ENCODE data around the gene DNM3.

The DNM3 gene

DNA sequence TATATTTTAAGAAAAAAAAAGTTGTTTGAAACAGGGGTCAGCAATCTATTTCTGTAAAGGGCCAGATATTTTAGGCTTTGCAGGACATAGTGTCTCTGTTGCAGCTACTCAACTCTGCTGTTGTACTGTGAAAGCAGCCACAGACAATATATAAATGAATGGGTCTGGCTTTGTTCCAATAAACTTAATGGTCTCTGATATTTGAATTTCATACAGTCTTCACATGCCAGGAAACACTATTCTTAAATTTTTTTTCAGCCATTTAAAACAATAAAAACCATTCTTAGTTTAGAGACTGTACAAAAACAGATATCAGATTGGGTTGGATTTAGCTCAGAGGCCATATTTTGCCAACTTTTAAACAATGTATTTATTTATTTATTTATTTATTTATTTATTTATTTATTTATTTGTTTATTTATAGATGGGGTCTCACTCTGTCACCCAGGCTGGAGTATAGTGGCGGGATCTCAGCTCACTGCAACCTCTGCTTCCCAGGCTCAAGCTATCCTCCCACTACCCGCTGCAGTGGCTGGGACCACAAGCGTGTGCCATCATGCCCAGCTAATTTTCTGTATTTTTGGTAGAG is 102.8 kb downstream of the DNM3 start:
- Histone ChIP-seq H3K23ac (ENCODE audit: low read length in 2 of 2) (no peak overlapping the region), H3K79me1 (replicated peaks; ENCODE audit: low read length, poor library complexity, severe bottlenecking) (no peaks in the 10 kb centered on the region), H2BK15ac (ENCODE audit: low read depth, poor library complexity, severe bottlenecking) (no peak overlapping the region), H2BK120ac (ENCODE audit: low read depth, low read length) (no peak overlapping the region), H4K8ac (ENCODE audit: low read length) (no peak overlapping the region), H3K9me3 (ENCODE audit: control insufficient read depth, low read length) (no peaks in the 10 kb centered on the region), H3K4me3 (ENCODE audit: insufficient read depth in 1 of 2, low read depth in 1 of 2, low read length in 2 of 2) (no peak overlapping the region), H3K36me3 (ENCODE audit: control insufficient read depth in 1 of 2, insufficient read depth in 2 of 2, low read depth in 1 of 2, low read length in 2 of 2) (no peaks in the 10 kb centered on the region), H3K9ac (ENCODE audit: low read length) (no peak overlapping the region), H3K4me2 (ENCODE audit: low read length, poor library complexity, severe bottlenecking) (no peak overlapping the region), H3K27me3 (ENCODE audit: control insufficient read depth in 1 of 2, insufficient read depth in 1 of 2, low read length in 2 of 2) (no peaks in the 10 kb centered on the region), H3K14ac (ENCODE audit: low read length in 2 of 2) (no peak overlapping the region), H2BK5ac (ENCODE audit: low read depth, low read length, poor library complexity, severe bottlenecking) (no peak overlapping the region), H2AFZ (ENCODE audit: low read depth, low read length) (no peak overlapping the region), H4K91ac (ENCODE audit: low read length) (no peak overlapping the region), H2BK12ac (ENCODE audit: low read length in 2 of 2) (no peak overlapping the region), H3K27ac (ENCODE audit: low read length, poor library complexity, severe bottlenecking) (no peak overlapping the region), H3K4me1 (ENCODE audit: control insufficient read depth, insufficient read depth, low read depth, low read length) (no peaks in the 10 kb centered on the region), H3K18ac (ENCODE audit: low read depth in 1 of 2, low read length in 2 of 2) (no peak overlapping the region), H3K4ac (ENCODE audit: low read depth in 1 of 2, low read length in 2 of 2) (no peak overlapping the region), H2AK5ac (ENCODE audit: low read length, severe bottlenecking) (no peak overlapping the region)
- 95% methylated on average over 3 of the region's 3 CpGs for WGBS
- DNase-seq = no peak

DNA sequence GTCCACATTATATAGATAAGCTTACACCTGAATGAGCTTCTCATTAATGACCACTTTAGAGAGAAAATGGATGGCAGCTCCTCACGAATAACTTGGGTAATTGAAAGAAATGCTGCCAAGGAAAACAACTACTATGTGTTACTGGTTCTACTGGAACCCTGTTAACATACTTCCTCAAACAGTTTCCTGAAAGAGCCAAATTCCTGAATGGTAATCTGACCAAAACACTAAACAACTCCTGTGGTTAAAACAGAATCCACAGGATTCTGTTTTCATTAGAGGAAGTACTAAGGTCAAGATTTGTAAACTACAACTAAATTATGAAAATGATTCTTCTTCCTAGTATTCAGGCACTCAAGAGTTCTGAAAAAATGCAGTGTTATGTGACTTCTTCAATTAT is 107.2 kb downstream of the DNM3 start:
- Histone ChIP-seq H3K4me3 (ENCODE audit: insufficient read depth in 1 of 2, low read depth in 1 of 2, low read length in 2 of 2) (no peak overlapping the region), H4K91ac (ENCODE audit: low read length) (no peak overlapping the region), H3K4me2 (ENCODE audit: low read length, poor library complexity, severe bottlenecking) (no peak overlapping the region), H3K23ac (ENCODE audit: low read length in 2 of 2) (no peak overlapping the region), H3K14ac (ENCODE audit: low read length in 2 of 2) (no peak overlapping the region), H3K36me3 (ENCODE audit: control insufficient read depth in 1 of 2, insufficient read depth in 2 of 2, low read depth in 1 of 2, low read length in 2 of 2) (no peaks in the 10 kb centered on the region), H3K79me1 (replicated peaks; ENCODE audit: low read length, poor library complexity, severe bottlenecking) (no peaks in the 10 kb centered on the region), H3K9ac (ENCODE audit: low read length) (no peak overlapping the region), H2AFZ (ENCODE audit: low read depth, low read length) (no peak overlapping the region), H3K27me3 (ENCODE audit: control insufficient read depth in 1 of 2, insufficient read depth in 1 of 2, low read length in 2 of 2) (no peaks in the 10 kb centered on the region), H2BK12ac (ENCODE audit: low read length in 2 of 2) (no peak overlapping the region), H3K4me1 (ENCODE audit: control insufficient read depth, insufficient read depth, low read depth, low read length) (no peaks in the 10 kb centered on the region), H2BK120ac (ENCODE audit: low read depth, low read length) (no peak overlapping the region), H2BK15ac (ENCODE audit: low read depth, poor library complexity, severe bottlenecking) (no peak overlapping the region), H3K18ac (ENCODE audit: low read depth in 1 of 2, low read length in 2 of 2) (no peak overlapping the region), H3K9me3 (ENCODE audit: control insufficient read depth, low read length) (no peaks in the 10 kb centered on the region), H3K27ac (ENCODE audit: low read length, poor library complexity, severe bottlenecking) (no peak overlapping the region), H3K4ac (ENCODE audit: low read depth in 1 of 2, low read length in 2 of 2) (no peak overlapping the region), H2AK5ac (ENCODE audit: low read length, severe bottlenecking) (no peak overlapping the region), H2BK5ac (ENCODE audit: low read depth, low read length, poor library complexity, severe bottlenecking) (no peak overlapping the region), H4K8ac (ENCODE audit: low read length) (no peak overlapping the region)
- WGBS = 67% methylated on average over 1 of the region's 1 CpG
- DNase-seq = peak; percentile 17

- Histone ChIP-seq H2AK5ac (ENCODE audit: low read length, severe bottlenecking) (no peak overlapping the region), H2AFZ (ENCODE audit: low read depth, low read length) (no peak overlapping the region), H2BK12ac (ENCODE audit: low read length in 2 of 2) (no peak overlapping the region), H3K4me1 (ENCODE audit: control insufficient read depth, insufficient read depth, low read depth, low read length) (no peaks in the 10 kb centered on the region), H3K36me3 (ENCODE audit: control insufficient read depth in 1 of 2, insufficient read depth in 2 of 2, low read depth in 1 of 2, low read length in 2 of 2) (no peaks in the 10 kb centered on the region), H3K14ac (ENCODE audit: low read length in 2 of 2) (no peak overlapping the region), H3K9me3 (ENCODE audit: control insufficient read depth, low read length) (no peaks in the 10 kb centered on the region), H2BK5ac (ENCODE audit: low read depth, low read length, poor library complexity, severe bottlenecking) (no peak overlapping the region), H3K18ac (ENCODE audit: low read depth in 1 of 2, low read length in 2 of 2) (no peak overlapping the region), H3K79me1 (replicated peaks; ENCODE audit: low read length, poor library complexity, severe bottlenecking) (no peaks in the 10 kb centered on the region), H3K23ac (ENCODE audit: low read length in 2 of 2) (no peak overlapping the region), H3K4me3 (ENCODE audit: insufficient read depth in 1 of 2, low read depth in 1 of 2, low read length in 2 of 2) (no peak overlapping the region), H3K27me3 (ENCODE audit: control insufficient read depth in 1 of 2, insufficient read depth in 1 of 2, low read length in 2 of 2) (no peaks in the 10 kb centered on the region), H2BK120ac (ENCODE audit: low read depth, low read length) (no peak overlapping the region), H3K4ac (ENCODE audit: low read depth in 1 of 2, low read length in 2 of 2) (no peak overlapping the region), H4K91ac (ENCODE audit: low read length) (no peak overlapping the region), H2BK15ac (ENCODE audit: low read depth, poor library complexity, severe bottlenecking) (no peak overlapping the region), H3K27ac (ENCODE audit: low read length, poor library complexity, severe bottlenecking) (no peak overlapping the region), H3K9ac (ENCODE audit: low read length) (no peak overlapping the region), H4K8ac (ENCODE audit: low read length) (no peak overlapping the region), H3K4me2 (ENCODE audit: low read length, poor library complexity, severe bottlenecking) (no peak overlapping the region)
- 89% methylated on average over 1 of the region's 2 CpGs for WGBS
- peak; percentile 6 for DNase-seq
Observed at GRCh38 chr1:171949316-171949715, 108.0 kb downstream of the DNM3 start.

DNA sequence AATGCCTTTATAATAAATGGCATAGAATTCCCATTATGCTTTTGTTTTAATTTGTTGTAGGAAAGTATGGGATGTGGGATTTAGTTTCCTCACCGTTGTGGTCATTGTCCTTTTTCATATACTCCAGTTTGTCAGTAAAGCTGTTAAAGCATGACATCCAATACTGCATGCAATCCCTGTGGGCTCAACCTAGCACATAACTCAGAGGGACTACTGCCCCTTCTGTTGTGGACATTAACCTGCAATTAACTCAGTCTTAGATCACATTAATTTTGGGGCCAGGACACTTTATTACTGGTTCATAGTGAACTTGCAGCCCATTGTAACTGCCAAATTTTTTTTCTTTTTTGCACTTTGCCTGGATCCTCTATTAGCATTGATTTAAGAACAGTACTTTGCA is 112.5 kb downstream of the DNM3 start:
- H4K91ac ChIP-seq (ENCODE audit: low read length) = no peak overlapping the region
- H4K8ac ChIP-seq (ENCODE audit: low read length) = no peak overlapping the region
- H3K4ac ChIP-seq (ENCODE audit: low read depth in 1 of 2, low read length in 2 of 2) = no peak overlapping the region
- DNase-seq = no peak
- no peak overlapping the region for H3K9ac ChIP-seq (ENCODE audit: low read length)
- H3K4me1 ChIP-seq (ENCODE audit: control insufficient read depth, insufficient read depth, low read depth, low read length) = no peaks in the 10 kb centered on the region
- no peaks in the 10 kb centered on the region for H3K79me1 ChIP-seq (replicated peaks; ENCODE audit: low read length, poor library complexity, severe bottlenecking)
- H2BK120ac ChIP-seq (ENCODE audit: low read depth, low read length) = no peak overlapping the region
- H3K27me3 ChIP-seq (ENCODE audit: control insufficient read depth in 1 of 2, insufficient read depth in 1 of 2, low read length in 2 of 2) = no peaks in the 10 kb centered on the region
- H3K27ac ChIP-seq (ENCODE audit: low read length, poor library complexity, severe bottlenecking) = no peak overlapping the region
- H3K9me3 ChIP-seq (ENCODE audit: control insufficient read depth, low read length) = no peaks in the 10 kb centered on the region
- no peak overlapping the region for H2AFZ ChIP-seq (ENCODE audit: low read depth, low read length)
- H3K36me3 ChIP-seq (ENCODE audit: control insufficient read depth in 1 of 2, insufficient read depth in 2 of 2, low read depth in 1 of 2, low read length in 2 of 2) = no peaks in the 10 kb centered on the region
- no peak overlapping the region for H2BK12ac ChIP-seq (ENCODE audit: low read length in 2 of 2)
- H3K4me2 ChIP-seq (ENCODE audit: low read length, poor library complexity, severe bottlenecking) = no peak overlapping the region
- no peak overlapping the region for H2BK15ac ChIP-seq (ENCODE audit: low read depth, poor library complexity, severe bottlenecking)
- WGBS = 87% methylated on average over 1 of the region's 1 CpG
- H3K4me3 ChIP-seq (ENCODE audit: insufficient read depth in 1 of 2, low read depth in 1 of 2, low read length in 2 of 2) = no peak overlapping the region
- H3K14ac ChIP-seq (ENCODE audit: low read length in 2 of 2) = no peak overlapping the region
- H3K23ac ChIP-seq (ENCODE audit: low read length in 2 of 2) = no peak overlapping the region
- no peak overlapping the region for H2BK5ac ChIP-seq (ENCODE audit: low read depth, low read length, poor library complexity, severe bottlenecking)
- no peak overlapping the region for H3K18ac ChIP-seq (ENCODE audit: low read depth in 1 of 2, low read length in 2 of 2)
- H2AK5ac ChIP-seq (ENCODE audit: low read length, severe bottlenecking) = no peak overlapping the region
